Epithelial cell of esophagus (primary cell): ENCODE results near the gene UNC13A.

Experiments used
- DNase-seq: peaks from one replicate; pipeline ENCODE4 v3.0.0; 2010; ENCODE audit warnings: low read depth
- H3K4me3 ChIP-seq: 2 replicates; pipeline ENCODE4 v1.5.1; 2011; ENCODE audit warnings: mild to moderate bottlenecking, low read length, control low read depth
- CTCF ChIP-seq: IDR thresholded peaks from 2 replicates; pipeline ENCODE4 v1.5.1; 2011; ENCODE audit warnings: low read depth, mild to moderate bottlenecking, low read length, control low read depth, inconsistent platforms; ENCODE audit not compliant: insufficient read depth; ENCODE audit errors: missing control alignments

The UNC13A gene

GRCh38 chr19:17711851-17712250 lies 23.7 kb upstream of the UNC13A start:
- peak; percentile 41 for DNase-seq
- H3K4me3 ChIP-seq, result no peak overlapping the region
- no peak for TF ChIP-seq CTCF

GRCh38 chr19:17706750-17707181 lies 18.6 kb upstream of the UNC13A start:
- H3K4me3 ChIP-seq, result no peak overlapping the region
- TF ChIP-seq CTCF, result no peak
- DNase-seq, result peak; percentile 32

- peak; percentile 63 for TF ChIP-seq CTCF
- peak; percentile 27 for DNase-seq
- no peak overlapping the region for H3K4me3 ChIP-seq
Measured at GRCh38 chr19:17703824-17704463, 15.8 kb upstream of the UNC13A start.

GRCh38 chr19:17695198-17695597 lies 7.0 kb upstream of the UNC13A start:
- DNase-seq, result no peak
- no peak for TF ChIP-seq CTCF
- no peak overlapping the region for H3K4me3 ChIP-seq

GRCh38 chr19:17692566-17692965 lies 4.4 kb upstream of the UNC13A start:
- DNase-seq, result no peak
- H3K4me3 ChIP-seq, result no peak overlapping the region
- no peak for TF ChIP-seq CTCF

- no peak for TF ChIP-seq CTCF
- H3K4me3 ChIP-seq, result no peak overlapping the region
- DNase-seq, result no peak
Measured at GRCh38 chr19:17688853-17689595, 870 bp upstream of the UNC13A start.
